Head of caudate nucleus (tissue), 42 donors: ENCODE results near the gene LRP1.

Experiments used
- DNase-seq, 42 donors: peaks; one replicate each; pipeline versions ENCODE4 v3.0.0 to v3.0.0-alpha.2; 2020 to 2021; ENCODE audit warnings: mixed read lengths in 7 of 42
- intact Hi-C: fragments of 100-400 bp; cut with DNase I; formaldehyde crosslinking; loops from one replicate; pipeline ENCODE4 v1.15.0; 2022

The LRP1 gene

GRCh38 chr12:57195611-57196371 lies 67.5 kb downstream of the LRP1 start:
- intact Hi-C loops: no loop called here
- no peak for DNase-seq

- no peak for DNase-seq
These were observed 68.2 kb downstream of the LRP1 start for GRCh38 chr12:57196439-57196838.

GRCh38 chr12:57196956-57197355 lies 68.7 kb downstream of the LRP1 start:
- intact Hi-C loops: no loop called here
- no peak for DNase-seq

More at GRCh38 chr12:57196439-57196838, 68.2 kb downstream of the LRP1 start:
- intact Hi-C loops: no loop called here

- no peak for DNase-seq
- intact Hi-C loops: no loop called here
These were observed 70.0 kb downstream of the LRP1 start for GRCh38 chr12:57198329-57198728.

GRCh38 chr12:57199191-57199590 lies 70.9 kb downstream of the LRP1 start:
- intact Hi-C loops: no loop called here
- no peak for DNase-seq

- intact Hi-C loops: no loop called here
- no peak for DNase-seq
These were observed 72.2 kb downstream of the LRP1 start for GRCh38 chr12:57200497-57200896.

- intact Hi-C loops: no loop called here
- DNase-seq: no peak
These were observed 72.9 kb downstream of the LRP1 start for GRCh38 chr12:57201219-57201618.

GRCh38 chr12:57201631-57202030 lies 73.3 kb downstream of the LRP1 start:
- no peak for DNase-seq
- intact Hi-C loops: no loop called here

- intact Hi-C loops: no loop called here
- DNase-seq: no peak
These were observed 74.0 kb downstream of the LRP1 start for GRCh38 chr12:57202321-57202720.

GRCh38 chr12:57203201-57203600 lies 74.9 kb downstream of the LRP1 start:
- DNase-seq: no peak
- intact Hi-C loops: no loop called here

GRCh38 chr12:57203791-57204190 lies 75.5 kb downstream of the LRP1 start:
- intact Hi-C loops: no loop called here
- DNase-seq: no peak

- intact Hi-C loops: no loop called here
- DNase-seq: no peak
These were observed 76.2 kb downstream of the LRP1 start for GRCh38 chr12:57204454-57204853.

GRCh38 chr12:57205186-57205585 lies 76.9 kb downstream of the LRP1 start:
- DNase-seq: no peak
- intact Hi-C loops: loop anchor here (5.0 kb wide), 1 partner anchor 37 kb away; no protein-coding TSS in a partner anchor

GRCh38 chr12:57205931-57206330 lies 77.6 kb downstream of the LRP1 start:
- peak in 18 of 42 donors; percentile 33 to 74 (median 51) for DNase-seq
- intact Hi-C loops: loop anchor here (5.0 kb wide), 1 partner anchor 36 kb away; no protein-coding TSS in a partner anchor

- DNase-seq: peak in 1 of 42 donors; percentile 60
- intact Hi-C loops: loop anchor here (5.0 kb wide), 1 partner anchor 34 kb away; no protein-coding TSS in a partner anchor
These were observed 79.7 kb downstream of the LRP1 start for GRCh38 chr12:57207731-57208630.

- intact Hi-C loops: loop anchor here (5.0 kb wide), 1 partner anchor 34 kb away; no protein-coding TSS in a partner anchor
These were observed 80.5 kb downstream of the LRP1 start for GRCh38 chr12:57208631-57209282.

GRCh38 chr12:57209916-57210315 lies 81.6 kb downstream of the LRP1 start:
- intact Hi-C loops: loop anchor here (5.0 kb wide), 1 partner anchor 32 kb away; no protein-coding TSS in a partner anchor
- DNase-seq: no peak

More at GRCh38 chr12:57208631-57209282, 80.5 kb downstream of the LRP1 start:
- DNase-seq: peak; percentile 51 to 95 (median 80)

GRCh38 chr12:57210461-57210860 lies 82.2 kb downstream of the LRP1 start:
- no peak for DNase-seq
- intact Hi-C loops: no loop called here

GRCh38 chr12:57210926-57211692 lies 82.8 kb downstream of the LRP1 start:
- intact Hi-C loops: no loop called here
- DNase-seq: no peak
